ENCODE data around the gene ZNF385C.

DNA sequence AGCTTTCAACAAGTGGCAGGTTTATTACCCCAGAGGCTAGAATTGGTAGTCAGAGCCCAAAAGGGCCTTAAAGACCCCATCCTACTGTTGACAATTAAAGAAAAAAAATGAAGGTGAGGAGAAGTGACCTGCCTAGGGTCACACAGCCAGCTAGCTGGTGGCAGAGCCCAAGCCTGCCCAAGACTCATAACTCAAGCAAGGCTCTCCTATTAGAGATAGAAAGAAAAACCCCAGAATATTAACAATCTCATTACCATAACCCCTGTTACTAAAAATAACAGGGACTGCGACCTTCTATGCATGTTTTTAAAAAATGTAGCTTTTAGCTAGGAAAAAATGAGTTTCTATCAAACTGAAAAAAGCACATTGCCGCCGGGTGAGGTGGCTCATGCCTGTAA, 38.4 kb upstream of the ZNF385C start:
- TF ChIP-seq, protein P1, sequence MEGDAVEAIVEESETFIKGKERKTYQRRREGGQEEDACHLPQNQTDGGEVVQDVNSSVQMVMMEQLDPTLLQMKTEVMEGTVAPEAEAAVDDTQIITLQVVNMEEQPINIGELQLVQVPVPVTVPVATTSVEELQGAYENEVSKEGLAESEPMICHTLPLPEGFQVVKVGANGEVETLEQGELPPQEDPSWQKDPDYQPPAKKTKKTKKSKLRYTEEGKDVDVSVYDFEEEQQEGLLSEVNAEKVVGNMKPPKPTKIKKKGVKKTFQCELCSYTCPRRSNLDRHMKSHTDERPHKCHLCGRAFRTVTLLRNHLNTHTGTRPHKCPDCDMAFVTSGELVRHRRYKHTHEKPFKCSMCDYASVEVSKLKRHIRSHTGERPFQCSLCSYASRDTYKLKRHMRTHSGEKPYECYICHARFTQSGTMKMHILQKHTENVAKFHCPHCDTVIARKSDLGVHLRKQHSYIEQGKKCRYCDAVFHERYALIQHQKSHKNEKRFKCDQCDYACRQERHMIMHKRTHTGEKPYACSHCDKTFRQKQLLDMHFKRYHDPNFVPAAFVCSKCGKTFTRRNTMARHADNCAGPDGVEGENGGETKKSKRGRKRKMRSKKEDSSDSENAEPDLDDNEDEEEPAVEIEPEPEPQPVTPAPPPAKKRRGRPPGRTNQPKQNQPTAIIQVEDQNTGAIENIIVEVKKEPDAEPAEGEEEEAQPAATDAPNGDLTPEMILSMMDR (CRISPR knock-in tag; IDR thresholded peaks at IDR 0.05) = no peak
- TF ChIP-seq, protein P2, sequence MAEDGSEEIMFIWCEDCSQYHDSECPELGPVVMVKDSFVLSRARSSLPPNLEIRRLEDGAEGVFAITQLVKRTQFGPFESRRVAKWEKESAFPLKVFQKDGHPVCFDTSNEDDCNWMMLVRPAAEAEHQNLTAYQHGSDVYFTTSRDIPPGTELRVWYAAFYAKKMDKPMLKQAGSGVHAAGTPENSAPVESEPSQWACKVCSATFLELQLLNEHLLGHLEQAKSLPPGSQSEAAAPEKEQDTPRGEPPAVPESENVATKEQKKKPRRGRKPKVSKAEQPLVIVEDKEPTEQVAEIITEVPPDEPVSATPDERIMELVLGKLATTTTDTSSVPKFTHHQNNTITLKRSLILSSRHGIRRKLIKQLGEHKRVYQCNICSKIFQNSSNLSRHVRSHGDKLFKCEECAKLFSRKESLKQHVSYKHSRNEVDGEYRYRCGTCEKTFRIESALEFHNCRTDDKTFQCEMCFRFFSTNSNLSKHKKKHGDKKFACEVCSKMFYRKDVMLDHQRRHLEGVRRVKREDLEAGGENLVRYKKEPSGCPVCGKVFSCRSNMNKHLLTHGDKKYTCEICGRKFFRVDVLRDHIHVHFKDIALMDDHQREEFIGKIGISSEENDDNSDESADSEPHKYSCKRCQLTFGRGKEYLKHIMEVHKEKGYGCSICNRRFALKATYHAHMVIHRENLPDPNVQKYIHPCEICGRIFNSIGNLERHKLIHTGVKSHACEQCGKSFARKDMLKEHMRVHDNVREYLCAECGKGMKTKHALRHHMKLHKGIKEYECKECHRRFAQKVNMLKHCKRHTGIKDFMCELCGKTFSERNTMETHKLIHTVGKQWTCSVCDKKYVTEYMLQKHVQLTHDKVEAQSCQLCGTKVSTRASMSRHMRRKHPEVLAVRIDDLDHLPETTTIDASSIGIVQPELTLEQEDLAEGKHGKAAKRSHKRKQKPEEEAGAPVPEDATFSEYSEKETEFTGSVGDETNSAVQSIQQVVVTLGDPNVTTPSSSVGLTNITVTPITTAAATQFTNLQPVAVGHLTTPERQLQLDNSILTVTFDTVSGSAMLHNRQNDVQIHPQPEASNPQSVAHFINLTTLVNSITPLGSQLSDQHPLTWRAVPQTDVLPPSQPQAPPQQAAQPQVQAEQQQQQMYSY (CRISPR knock-in tag; IDR thresholded peaks at IDR 0.05) = no peak
- TF ChIP-seq, protein P3, sequence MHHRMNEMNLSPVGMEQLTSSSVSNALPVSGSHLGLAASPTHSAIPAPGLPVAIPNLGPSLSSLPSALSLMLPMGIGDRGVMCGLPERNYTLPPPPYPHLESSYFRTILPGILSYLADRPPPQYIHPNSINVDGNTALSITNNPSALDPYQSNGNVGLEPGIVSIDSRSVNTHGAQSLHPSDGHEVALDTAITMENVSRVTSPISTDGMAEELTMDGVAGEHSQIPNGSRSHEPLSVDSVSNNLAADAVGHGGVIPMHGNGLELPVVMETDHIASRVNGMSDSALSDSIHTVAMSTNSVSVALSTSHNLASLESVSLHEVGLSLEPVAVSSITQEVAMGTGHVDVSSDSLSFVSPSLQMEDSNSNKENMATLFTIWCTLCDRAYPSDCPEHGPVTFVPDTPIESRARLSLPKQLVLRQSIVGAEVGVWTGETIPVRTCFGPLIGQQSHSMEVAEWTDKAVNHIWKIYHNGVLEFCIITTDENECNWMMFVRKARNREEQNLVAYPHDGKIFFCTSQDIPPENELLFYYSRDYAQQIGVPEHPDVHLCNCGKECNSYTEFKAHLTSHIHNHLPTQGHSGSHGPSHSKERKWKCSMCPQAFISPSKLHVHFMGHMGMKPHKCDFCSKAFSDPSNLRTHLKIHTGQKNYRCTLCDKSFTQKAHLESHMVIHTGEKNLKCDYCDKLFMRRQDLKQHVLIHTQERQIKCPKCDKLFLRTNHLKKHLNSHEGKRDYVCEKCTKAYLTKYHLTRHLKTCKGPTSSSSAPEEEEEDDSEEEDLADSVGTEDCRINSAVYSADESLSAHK (CRISPR knock-in tag; IDR thresholded peaks at IDR 0.05; ENCODE audit: borderline replicate concordance) = no peak
- TF ChIP-seq POLR2A (IDR thresholded peaks at IDR 0.05; ENCODE audit: insufficient read depth in 1 of 2, low read depth in 2 of 2, low read length in 2 of 2) (no peak), KLF13 (CRISPR knock-in tag; IDR thresholded peaks at IDR 0.05) (no peak), POLR2G (IDR thresholded peaks at IDR 0.05; ENCODE audit: low read depth, low read length) (no peak), RAD21 (CRISPR knock-in tag; IDR thresholded peaks at IDR 0.05) (no peak), YY1 (IDR thresholded peaks at IDR 0.05; ENCODE audit: insufficient read depth, insufficient replicate concordance, low read depth, low read length) (no peak), PRPF4 (IDR thresholded peaks at IDR 0.05; ENCODE audit: low read depth, low read length, poor library complexity, severe bottlenecking) (no peak)
- TF ChIP-seq, protein P4, sequence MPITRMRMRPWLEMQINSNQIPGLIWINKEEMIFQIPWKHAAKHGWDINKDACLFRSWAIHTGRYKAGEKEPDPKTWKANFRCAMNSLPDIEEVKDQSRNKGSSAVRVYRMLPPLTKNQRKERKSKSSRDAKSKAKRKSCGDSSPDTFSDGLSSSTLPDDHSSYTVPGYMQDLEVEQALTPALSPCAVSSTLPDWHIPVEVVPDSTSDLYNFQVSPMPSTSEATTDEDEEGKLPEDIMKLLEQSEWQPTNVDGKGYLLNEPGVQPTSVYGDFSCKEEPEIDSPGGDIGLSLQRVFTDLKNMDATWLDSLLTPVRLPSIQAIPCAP (CRISPR knock-in tag; IDR thresholded peaks at IDR 0.05; ENCODE audit: low read depth) = no peak
